D721Med (cell line): ENCODE data around the gene SNAI3.

ENCODE experiments used
- DNase-seq: peaks from one replicate; pipeline ENCODE4 v3.0.0; 2011; ENCODE audit warnings: low spot score; ENCODE audit not compliant: insufficient read length
- FAIRE-seq: peaks from 2 replicates; lab custom pipeline; 2011; peaks lifted over from hg19 to GRCh38; lab: Jason Lieb, UNC
- CTCF ChIP-seq: IDR thresholded peaks from 2 replicates; pipeline ENCODE4 v1.5.1; 2012; ENCODE audit warnings: mild to moderate bottlenecking, control low read depth; ENCODE audit not compliant: insufficient read depth; ENCODE audit errors: missing control alignments

The SNAI3 gene

GRCh38 chr16:88639231-88640038, 46.9 kb downstream of the SNAI3 start:
- no peak for TF ChIP-seq CTCF

GRCh38 chr16:88638323-88639230, 47.7 kb downstream of the SNAI3 start, which contains the start of gene IL17C:
Gene IL17C (plus strand): TSS chr16:88638572. CDS start chr16:88638642, 70 bp downstream.
- no peak for TF ChIP-seq CTCF
- no peak for FAIRE-seq
- DNase-seq: no peak

More at GRCh38 chr16:88639231-88640038, 46.9 kb downstream of the SNAI3 start:
- FAIRE-seq (no peak), DNase-seq (no peak)

GRCh38 chr16:88636488-88637265, 49.6 kb downstream of the SNAI3 start:
- DNase-seq (no peak), FAIRE-seq (no peak)
- no peak for TF ChIP-seq CTCF

- DNase-seq (no peak), FAIRE-seq (no peak)
- no peak for TF ChIP-seq CTCF
These were observed 50.5 kb downstream of the SNAI3 start for GRCh38 chr16:88635671-88636319.

GRCh38 chr16:88634994-88635670, 51.2 kb downstream of the SNAI3 start:
- no peak for TF ChIP-seq CTCF
- FAIRE-seq: no peak
- DNase-seq: no peak
